ENCODE data around the gene PSMB5. TPM values are rescaled to one million over a fixed set of nuclear protein-coding genes. Genes with fewer than 3 reads are reported as not detected.

PSMB5 gene
- total and polyA plus RNA-seq, 2 of the 13 experiments (the other 11 are each of a cell fraction or from before 2014, with no cell fraction given), result 705 to 871 TPM

- no peak for TF ChIP-seq ZNF646 (CRISPR knock-in tag; IDR thresholded peaks at IDR 0.05)
- TF ChIP-seq ATF7-NPFF (CRISPR knock-in tag; IDR thresholded peaks at IDR 0.05; ENCODE audit: low read depth), result peak; percentile 81
- TF ChIP-seq TCF7 (IDR thresholded peaks at IDR 0.05; ENCODE audit: low read depth), result no peak
- no peak for TF ChIP-seq MAFG (CRISPR knock-in tag; IDR thresholded peaks at IDR 0.05)
- TF ChIP-seq ZNF792 (CRISPR knock-in tag; IDR thresholded peaks at IDR 0.05), result peak; percentile 92
- no peak for TF ChIP-seq ATM (IDR thresholded peaks at IDR 0.05; ENCODE audit: borderline replicate concordance)
- TF ChIP-seq MEF2D (CRISPR knock-in tag; IDR thresholded peaks at IDR 0.05), result no peak; the same call in none of the 2 replicates
- peak; percentile 52; the same call in 1 of the 2 replicates for TF ChIP-seq RXRB (CRISPR knock-in tag; IDR thresholded peaks at IDR 0.05; ENCODE audit: borderline replicate concordance)
- TF ChIP-seq ZNF75D (CRISPR knock-in tag; IDR thresholded peaks at IDR 0.05; ENCODE audit: borderline replicate concordance), result 0 out of 2 replicates have a peak, but pooled peaks have one; percentile 78
- TF ChIP-seq ZNF367 (CRISPR knock-in tag; IDR thresholded peaks at IDR 0.05; ENCODE audit: borderline replicate concordance), result no peak
- TF ChIP-seq PHF20 (CRISPR knock-in tag; IDR thresholded peaks at IDR 0.05), result peak; percentile 77
- peak; percentile 55 for TF ChIP-seq ZNF501 (CRISPR knock-in tag; IDR thresholded peaks at IDR 0.05)
- TF ChIP-seq ZNF274 (CRISPR knock-in tag; IDR thresholded peaks at IDR 0.05), result peak; percentile 22; the same call in 1 of the 2 replicates
- no peak for TF ChIP-seq PRPF4 (IDR thresholded peaks at IDR 0.05; ENCODE audit: low read depth, low read length, poor library complexity, severe bottlenecking)
- 0 out of 2 replicates have a peak, but pooled peaks have one; percentile 31 for TF ChIP-seq CAMTA2 (CRISPR knock-in tag; IDR thresholded peaks at IDR 0.05; ENCODE audit: borderline replicate concordance)
- peak; percentile 74; the same call in 1 of the 2 replicates for TF ChIP-seq ZNF317 (CRISPR knock-in tag; IDR thresholded peaks at IDR 0.05)
- peak; percentile 74 for TF ChIP-seq ZNF770 (CRISPR knock-in tag; IDR thresholded peaks at IDR 0.05)
- no peak for TF ChIP-seq ZUFSP (CRISPR knock-in tag; IDR thresholded peaks at IDR 0.05; ENCODE audit: borderline replicate concordance)
- no peak for TF ChIP-seq ADNP (CRISPR knock-in tag; IDR thresholded peaks at IDR 0.05)
- TF ChIP-seq ZNF230 (CRISPR knock-in tag; IDR thresholded peaks at IDR 0.05), result 0 out of 2 replicates have a peak, but pooled peaks have one; percentile 30
Measured at GRCh38 chr14:23071244-23071920, 36.7 kb upstream of the PSMB5 start (continued).
